LNCAP (cell line): ENCODE measurements around the gene PDE11A.

Source experiments
- TF ChIP-seq, protein P1 (sequence below): fragments of 450-650 bp; IDR thresholded peaks from 2 replicates; pipeline ENCODE4 v1.5.1; 2017; ENCODE audit warnings: mild to moderate bottlenecking

The PDE11A gene

DNA sequence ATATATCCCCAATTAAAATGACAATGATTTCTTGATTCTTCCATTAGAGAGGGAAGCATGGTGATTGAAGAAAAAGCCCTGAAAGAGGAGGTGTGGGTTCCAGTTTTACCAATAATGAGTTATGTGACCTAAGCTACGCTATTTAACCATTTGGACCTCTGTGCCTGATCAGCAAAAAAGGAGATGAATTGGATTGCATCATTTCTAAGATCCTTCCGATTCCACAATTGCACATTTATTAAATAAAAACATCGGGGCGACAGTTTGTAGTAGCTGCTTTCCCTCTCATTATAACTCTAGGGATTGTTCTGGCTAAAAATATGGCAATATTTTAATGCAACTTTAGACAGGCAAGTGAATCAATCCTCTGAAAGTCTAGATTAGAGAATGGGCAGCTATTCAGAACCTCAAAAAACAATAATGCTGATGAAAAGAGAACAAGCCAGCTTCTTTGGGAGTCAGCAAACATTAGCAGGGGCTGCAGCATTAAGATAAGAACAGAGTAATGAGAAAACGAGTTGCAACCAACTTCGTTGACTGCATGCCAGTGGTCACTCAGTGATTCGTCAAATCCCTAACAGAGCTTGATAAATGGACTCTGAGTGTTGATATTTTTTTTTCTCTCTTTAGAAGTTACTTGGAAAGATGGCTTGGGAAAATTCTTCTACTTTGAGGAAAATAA, 378.8 kb downstream of the PDE11A start:
- TF ChIP-seq, protein P1, sequence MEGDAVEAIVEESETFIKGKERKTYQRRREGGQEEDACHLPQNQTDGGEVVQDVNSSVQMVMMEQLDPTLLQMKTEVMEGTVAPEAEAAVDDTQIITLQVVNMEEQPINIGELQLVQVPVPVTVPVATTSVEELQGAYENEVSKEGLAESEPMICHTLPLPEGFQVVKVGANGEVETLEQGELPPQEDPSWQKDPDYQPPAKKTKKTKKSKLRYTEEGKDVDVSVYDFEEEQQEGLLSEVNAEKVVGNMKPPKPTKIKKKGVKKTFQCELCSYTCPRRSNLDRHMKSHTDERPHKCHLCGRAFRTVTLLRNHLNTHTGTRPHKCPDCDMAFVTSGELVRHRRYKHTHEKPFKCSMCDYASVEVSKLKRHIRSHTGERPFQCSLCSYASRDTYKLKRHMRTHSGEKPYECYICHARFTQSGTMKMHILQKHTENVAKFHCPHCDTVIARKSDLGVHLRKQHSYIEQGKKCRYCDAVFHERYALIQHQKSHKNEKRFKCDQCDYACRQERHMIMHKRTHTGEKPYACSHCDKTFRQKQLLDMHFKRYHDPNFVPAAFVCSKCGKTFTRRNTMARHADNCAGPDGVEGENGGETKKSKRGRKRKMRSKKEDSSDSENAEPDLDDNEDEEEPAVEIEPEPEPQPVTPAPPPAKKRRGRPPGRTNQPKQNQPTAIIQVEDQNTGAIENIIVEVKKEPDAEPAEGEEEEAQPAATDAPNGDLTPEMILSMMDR: no peak

DNA sequence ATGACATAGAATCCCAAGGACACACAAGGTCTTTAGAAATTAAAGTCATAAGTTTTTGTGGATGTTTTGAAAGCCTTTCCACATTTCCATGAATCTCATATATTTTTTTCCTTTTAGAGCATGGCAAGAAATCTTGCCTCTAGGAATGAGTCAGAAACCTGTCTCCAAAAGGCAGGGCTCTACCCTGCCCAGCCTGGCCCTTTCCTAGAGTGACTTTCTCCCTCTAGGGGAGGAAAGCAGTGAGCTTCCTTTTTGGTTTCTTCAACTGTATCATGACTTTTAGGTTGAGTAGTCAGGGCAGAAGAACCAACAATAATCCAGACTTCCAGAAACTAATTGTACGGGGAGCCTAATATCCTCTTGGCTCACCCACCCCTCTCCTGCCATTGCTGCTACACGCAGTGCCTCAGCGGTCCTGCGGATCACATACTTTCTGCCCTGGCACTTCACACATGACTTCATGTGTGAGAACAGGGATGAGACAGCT, 379.8 kb downstream of the PDE11A start:
- TF ChIP-seq, protein P1: no peak

DNA sequence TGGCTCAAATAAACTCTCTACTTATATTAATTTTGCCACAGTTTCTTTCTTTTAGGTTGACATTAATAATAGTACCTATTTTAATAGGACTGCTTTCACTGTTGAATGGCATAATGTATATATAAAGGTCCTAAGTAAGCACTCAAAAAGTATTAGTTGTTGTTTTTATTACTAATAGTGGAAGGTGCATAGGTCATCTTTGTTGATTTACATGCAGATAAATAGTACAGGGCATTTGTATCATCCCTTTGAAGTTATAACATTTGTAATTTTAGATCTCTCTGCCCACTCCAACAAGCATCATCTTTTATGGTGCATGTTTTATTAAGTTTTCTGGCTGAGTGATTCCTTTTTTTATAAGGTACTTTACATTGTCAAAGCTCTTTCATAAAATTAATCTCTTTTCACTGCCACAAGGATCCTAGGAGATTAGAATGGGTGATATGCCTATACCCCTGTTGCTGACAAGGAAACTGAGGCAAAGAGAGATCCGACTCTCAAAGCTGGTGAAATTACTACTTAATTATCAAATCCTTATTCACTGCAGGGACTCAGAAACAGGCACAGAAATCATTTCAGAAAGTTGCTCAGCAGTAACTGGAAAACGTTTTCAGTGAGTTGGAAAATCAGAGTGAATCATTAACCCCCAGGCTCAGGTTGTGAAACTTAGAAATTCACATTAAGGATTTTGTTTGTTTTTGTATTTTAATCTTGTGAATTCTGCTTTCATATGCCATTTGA, 380.4 kb downstream of the PDE11A start:
- TF ChIP-seq, protein P1: no peak

DNA sequence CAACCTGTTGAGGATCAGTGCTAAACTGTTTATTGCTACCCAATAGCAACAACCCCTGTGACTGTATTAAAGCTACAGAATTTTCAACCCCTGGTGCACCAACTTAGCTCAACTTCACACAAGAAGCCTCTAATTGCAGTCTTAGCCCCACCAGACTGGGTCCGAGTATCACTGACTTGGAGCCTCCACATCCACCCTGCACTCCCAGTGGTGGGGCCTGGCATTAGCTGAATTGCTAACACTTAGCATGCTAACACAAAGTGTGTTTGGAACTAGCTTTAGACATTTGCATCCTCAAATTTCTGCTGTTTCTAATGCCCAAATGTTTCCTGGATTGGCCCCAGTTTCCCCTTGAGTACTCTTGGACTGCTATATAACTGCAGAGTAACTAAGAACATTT, 381.4 kb downstream of the PDE11A start:
- TF ChIP-seq, protein P1: no peak

DNA sequence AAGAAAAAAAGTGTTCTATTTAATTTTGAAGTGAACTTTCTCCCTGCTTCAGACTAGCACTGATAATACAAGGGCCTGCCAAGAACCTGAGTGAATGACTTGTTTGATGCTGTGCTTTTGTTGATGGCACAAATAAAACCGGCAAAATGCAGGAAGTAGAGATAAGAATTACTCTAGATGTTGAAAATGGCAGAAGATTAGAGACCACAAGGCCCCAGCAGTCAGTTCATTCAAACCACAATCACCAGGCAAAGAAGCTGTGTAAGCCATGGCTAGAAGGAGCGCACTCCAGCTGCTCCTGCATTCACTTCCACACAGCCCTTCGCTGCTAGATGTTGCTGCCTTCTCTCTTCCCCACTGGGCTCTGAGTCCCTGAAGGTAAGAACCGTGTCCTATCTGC, 383.0 kb downstream of the PDE11A start:
- TF ChIP-seq, protein P1: no peak

DNA sequence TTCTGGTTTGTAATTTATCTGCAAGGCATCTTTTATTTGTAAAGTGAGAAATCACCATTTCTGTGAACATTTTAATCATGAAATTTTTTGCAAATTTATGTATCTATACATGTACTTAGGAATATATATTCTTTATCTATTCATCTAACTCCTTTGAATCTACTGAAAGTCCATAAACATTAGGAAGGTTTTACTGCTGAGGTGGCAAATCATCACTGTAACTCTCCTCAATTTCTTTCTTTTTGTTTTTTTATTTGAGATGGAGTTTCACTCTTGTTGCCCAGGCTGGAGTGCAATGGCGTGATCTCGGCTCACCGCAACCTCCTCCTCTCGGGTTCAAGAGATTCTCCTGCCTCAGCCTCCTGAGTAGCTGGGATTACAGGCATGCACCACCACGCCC, 383.7 kb downstream of the PDE11A start:
- TF ChIP-seq, protein P1: no peak

DNA sequence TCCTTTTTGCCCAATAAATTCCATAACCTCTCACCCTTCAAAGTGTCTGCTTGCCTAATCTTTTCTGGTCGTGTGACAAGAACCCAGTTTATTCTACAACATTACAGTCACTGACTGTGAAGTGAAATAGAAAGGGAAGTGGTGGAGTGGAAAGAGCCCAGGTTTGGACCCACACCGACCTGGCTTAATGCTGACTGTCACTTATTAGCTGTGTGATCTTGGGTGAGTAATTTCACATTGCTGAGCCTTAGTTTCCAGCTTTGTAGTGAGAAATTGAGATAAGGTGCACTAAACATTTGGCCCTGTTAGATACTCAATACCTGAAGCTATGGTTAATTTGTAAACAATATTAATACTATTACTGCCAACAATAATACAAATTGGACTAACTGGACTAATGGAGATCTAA, 388.9 kb downstream of the PDE11A start:
- TF ChIP-seq, protein P1: no peak
